Retinal pigment epithelial cell (primary cell): ENCODE measurements around the gene LMTK2.

ENCODE experiments used
- DNase-seq: peaks from one replicate; pipeline ENCODE4 v3.0.0-alpha.2; 2010; ENCODE audit warnings: low read depth
- H3K4me3 ChIP-seq: 2 replicates; pipeline ENCODE4 v1.5.1; 2011; ENCODE audit warnings: mild to moderate bottlenecking, low read length, control low read depth, moderate library complexity
- CTCF ChIP-seq: conservative IDR thresholded peaks from 2 replicates; pipeline ENCODE4 v1.5.1; 2011; ENCODE audit warnings: low read depth, low read length, control low read depth, inconsistent platforms

LMTK2 gene

GRCh38 chr7:98075801-98076200, 30.9 kb upstream of the LMTK2 start:
- H3K4me3 ChIP-seq = no peak overlapping the region
- no peak for DNase-seq
- TF ChIP-seq CTCF = no peak

DNA sequence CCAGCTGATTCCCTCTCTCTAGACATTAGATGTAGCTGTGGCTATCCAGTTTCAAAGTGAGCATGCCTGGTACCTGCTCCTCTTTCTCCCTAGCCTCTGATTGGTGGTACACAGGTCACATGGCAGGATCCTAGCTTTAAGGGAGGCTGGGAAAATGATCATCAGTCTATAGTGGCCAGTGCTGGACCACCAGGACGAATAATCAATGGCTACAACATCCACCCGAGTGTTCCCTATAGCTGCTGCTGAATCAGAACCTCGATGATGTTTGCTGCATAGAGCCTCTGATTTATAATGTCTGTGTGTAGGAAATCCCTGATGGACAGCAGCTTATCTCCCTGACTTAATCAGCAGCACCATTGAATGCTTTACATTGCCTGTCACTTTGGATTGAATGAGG, 28.9 kb upstream of the LMTK2 start:
- H3K4me3 ChIP-seq = no peak overlapping the region
- DNase-seq = no peak
- TF ChIP-seq CTCF = no peak

DNA sequence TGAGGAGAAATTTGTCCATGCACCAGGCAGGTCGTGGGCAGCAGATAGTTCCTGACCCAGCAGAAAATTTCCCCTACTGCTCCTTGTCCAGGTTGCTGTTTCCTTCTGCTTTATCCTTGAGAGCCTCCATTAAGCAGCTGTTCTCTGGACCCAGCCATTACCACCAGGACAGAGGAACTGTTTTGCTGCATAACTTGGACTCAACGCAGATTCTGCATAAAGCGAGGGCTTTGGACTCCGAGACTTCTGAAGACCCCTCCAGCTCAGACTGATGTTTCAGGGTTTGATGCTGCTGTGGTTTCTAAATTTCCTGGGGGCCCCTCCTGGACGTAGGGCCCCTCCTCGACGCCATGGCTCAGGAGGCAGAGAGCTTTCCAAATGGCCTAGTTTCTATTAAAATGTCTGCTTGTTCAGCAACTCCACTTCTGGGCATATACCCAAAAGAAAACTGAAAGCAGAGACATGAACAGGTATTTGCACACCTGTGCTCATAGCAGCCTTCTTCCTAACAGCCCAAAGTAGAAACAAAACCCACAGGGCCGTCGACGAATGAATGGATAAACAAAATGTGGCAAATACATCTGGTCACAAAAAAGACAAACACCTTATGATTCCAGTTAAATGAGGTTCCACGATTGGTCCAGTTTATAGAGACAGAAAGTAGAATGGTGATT, 28.3 kb upstream of the LMTK2 start:
- H3K4me3 ChIP-seq = no peak overlapping the region
- TF ChIP-seq CTCF = no peak
- DNase-seq = no peak

GRCh38 chr7:98079891-98080648, 26.6 kb upstream of the LMTK2 start:
- no peak for TF ChIP-seq CTCF
- DNase-seq = no peak
- H3K4me3 ChIP-seq = no peak overlapping the region

- DNase-seq = no peak
- no peak for TF ChIP-seq CTCF
- H3K4me3 ChIP-seq = no peak overlapping the region
Observed at GRCh38 chr7:98081319-98081718, 25.3 kb upstream of the LMTK2 start.

DNA sequence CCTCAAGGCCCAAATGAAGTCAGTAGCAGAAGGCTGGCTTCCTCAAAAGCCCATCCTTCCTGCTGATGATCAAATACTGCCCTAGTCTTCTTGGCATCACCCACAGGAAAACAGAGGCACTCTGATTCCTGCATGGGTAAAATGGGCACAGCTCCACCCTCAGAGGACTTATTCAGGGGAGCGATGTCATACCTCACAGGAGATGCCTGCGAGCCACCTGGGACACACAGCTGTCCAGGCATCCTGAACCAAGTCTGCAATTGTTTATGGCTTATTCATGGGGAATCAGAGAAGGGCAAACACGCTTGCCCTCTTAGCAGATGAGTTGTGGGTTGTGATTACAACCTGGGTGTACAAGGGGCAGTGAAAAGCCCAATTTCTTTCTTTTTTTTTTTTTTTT, 22.0 kb upstream of the LMTK2 start:
- H3K4me3 ChIP-seq = no peak overlapping the region
- TF ChIP-seq CTCF = no peak
- no peak for DNase-seq

- TF ChIP-seq CTCF = no peak
- no peak overlapping the region for H3K4me3 ChIP-seq
- DNase-seq = no peak
Observed at GRCh38 chr7:98085674-98086073, 21.0 kb upstream of the LMTK2 start.
